ENCODE data around the gene FARS2. TPM values are rescaled to one million over a fixed set of nuclear protein-coding genes. Genes with fewer than 3 reads are reported as not detected.

Gene FARS2
- total and polyA plus RNA-seq, 9 of the 15 experiments (the other 6 are each of a cell fraction or from before 2014, with no cell fraction given), result 16.5 to 62.2 (median 27.0) TPM

DNA sequence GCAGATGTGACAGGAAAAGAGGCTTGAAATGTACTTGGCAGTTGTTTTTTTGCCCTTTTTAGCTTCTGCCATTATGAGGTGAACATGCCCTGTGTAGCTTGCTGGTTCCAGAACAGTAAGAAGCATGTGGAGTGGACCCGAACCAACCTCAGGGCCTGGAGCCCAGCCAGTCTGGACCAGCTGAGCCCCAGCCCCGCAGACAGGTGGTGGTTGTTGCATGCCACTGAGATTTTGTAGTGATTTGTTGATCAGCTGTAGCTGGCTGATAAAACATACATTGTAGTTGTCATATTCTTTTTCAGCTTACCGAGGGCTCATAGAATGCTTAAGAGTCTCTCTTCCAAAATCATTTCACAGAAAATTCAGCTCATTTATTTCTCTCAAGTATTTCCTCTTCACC lies 182.2 kb downstream of the FARS2 start:
- H3K27ac ChIP-seq (ENCODE audit: extremely low read depth, low read depth, low read length), result no peak overlapping the region
- H3K79me2 ChIP-seq (ENCODE audit: control insufficient read depth, insufficient read depth, low read length), result no peaks in the 10 kb centered on the region
- POLR2A ChIA-PET, result interaction anchor here (0.7 to 0.8 kb wide), 2 partner anchors 9 kb away, joined by 3 read pairs; no protein-coding TSS in a partner anchor
- H3K9me3 ChIP-seq (replicated peaks; ENCODE audit: control insufficient read depth, insufficient read depth, low read depth, low read length), result no peaks in the 10 kb centered on the region
- no peak overlapping the region for H3K9ac ChIP-seq (ENCODE audit: insufficient read depth in 1 of 2, low read depth in 2 of 2, low read length in 2 of 2)
- no peak for DNase-seq (ENCODE audit: extremely low read depth in 1 of 4, low spot score in 3 of 4)
- no peaks in the 10 kb centered on the region for H3K27me3 ChIP-seq (ENCODE audit: control insufficient read depth in 2 of 2, insufficient read depth in 2 of 2, low read length in 2 of 2)
- in situ Hi-C loops (cut with MboI), result no loop called here
- intact Hi-C loops (cut with micrococcal nuclease), result no loop called here
- FAIRE-seq, result no peak
- no peaks in the 10 kb centered on the region for H3K36me3 ChIP-seq (ENCODE audit: control insufficient read depth, insufficient read depth, low read length)
- no TSS peak for BruUV-seq (replicated peaks)
- no peaks in the 10 kb centered on the region for H3K9me1 ChIP-seq (ENCODE audit: control insufficient read depth, insufficient read depth, low read length)
- 30% methylated on average over 3 of the region's 3 CpGs for WGBS (ENCODE audit: insufficient coverage, low coverage, missing lambda C conversion rate)
- CTCF ChIA-PET (ENCODE audit: low intra/inter-chr PET ratio), result no interaction called here
- no peaks in the 10 kb centered on the region for H4K20me1 ChIP-seq (replicated peaks; ENCODE audit: control insufficient read depth, insufficient read depth, low read length)
- no peak overlapping the region for H2AFZ ChIP-seq (ENCODE audit: low read depth, low read length)
- no peaks in the 10 kb centered on the region for H3K4me1 ChIP-seq (replicated peaks in 1 of 2; ENCODE audit: control insufficient read depth in 2 of 2, insufficient read depth in 2 of 2, low read length in 2 of 2)
- no peak for ATAC-seq
- TF ChIP-seq CBFA2T3 (IDR thresholded peaks at IDR 0.05), result peak; percentile 33; the same call in 1 of the 2 replicates
- TF ChIP-seq MYBL2 (IDR thresholded peaks at IDR 0.05; ENCODE audit: low read depth), result no peak
- TF ChIP-seq MYBL2 (CRISPR knock-in tag; IDR thresholded peaks at IDR 0.05; ENCODE audit: borderline replicate concordance), result no peak
- TF ChIP-seq, protein P1, sequence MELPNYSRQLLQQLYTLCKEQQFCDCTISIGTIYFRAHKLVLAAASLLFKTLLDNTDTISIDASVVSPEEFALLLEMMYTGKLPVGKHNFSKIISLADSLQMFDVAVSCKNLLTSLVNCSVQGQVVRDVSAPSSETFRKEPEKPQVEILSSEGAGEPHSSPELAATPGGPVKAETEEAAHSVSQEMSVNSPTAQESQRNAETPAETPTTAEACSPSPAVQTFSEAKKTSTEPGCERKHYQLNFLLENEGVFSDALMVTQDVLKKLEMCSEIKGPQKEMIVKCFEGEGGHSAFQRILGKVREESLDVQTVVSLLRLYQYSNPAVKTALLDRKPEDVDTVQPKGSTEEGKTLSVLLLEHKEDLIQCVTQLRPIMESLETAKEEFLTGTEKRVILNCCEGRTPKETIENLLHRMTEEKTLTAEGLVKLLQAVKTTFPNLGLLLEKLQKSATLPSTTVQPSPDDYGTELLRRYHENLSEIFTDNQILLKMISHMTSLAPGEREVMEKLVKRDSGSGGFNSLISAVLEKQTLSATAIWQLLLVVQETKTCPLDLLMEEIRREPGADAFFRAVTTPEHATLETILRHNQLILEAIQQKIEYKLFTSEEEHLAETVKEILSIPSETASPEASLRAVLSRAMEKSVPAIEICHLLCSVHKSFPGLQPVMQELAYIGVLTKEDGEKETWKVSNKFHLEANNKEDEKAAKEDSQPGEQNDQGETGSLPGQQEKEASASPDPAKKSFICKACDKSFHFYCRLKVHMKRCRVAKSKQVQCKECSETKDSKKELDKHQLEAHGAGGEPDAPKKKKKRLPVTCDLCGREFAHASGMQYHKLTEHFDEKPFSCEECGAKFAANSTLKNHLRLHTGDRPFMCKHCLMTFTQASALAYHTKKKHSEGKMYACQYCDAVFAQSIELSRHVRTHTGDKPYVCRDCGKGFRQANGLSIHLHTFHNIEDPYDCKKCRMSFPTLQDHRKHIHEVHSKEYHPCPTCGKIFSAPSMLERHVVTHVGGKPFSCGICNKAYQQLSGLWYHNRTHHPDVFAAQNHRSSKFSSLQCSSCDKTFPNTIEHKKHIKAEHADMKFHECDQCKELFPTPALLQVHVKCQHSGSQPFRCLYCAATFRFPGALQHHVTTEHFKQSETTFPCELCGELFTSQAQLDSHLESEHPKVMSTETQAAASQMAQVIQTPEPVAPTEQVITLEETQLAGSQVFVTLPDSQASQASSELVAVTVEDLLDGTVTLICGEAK (IDR thresholded peaks at IDR 0.05), result no peak
- TF ChIP-seq, protein P1 (CRISPR knock-in tag; IDR thresholded peaks at IDR 0.05), result no peak
- TF ChIP-seq, protein P2, sequence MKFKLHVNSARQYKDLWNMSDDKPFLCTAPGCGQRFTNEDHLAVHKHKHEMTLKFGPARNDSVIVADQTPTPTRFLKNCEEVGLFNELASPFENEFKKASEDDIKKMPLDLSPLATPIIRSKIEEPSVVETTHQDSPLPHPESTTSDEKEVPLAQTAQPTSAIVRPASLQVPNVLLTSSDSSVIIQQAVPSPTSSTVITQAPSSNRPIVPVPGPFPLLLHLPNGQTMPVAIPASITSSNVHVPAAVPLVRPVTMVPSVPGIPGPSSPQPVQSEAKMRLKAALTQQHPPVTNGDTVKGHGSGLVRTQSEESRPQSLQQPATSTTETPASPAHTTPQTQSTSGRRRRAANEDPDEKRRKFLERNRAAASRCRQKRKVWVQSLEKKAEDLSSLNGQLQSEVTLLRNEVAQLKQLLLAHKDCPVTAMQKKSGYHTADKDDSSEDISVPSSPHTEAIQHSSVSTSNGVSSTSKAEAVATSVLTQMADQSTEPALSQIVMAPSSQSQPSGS (CRISPR knock-in tag; IDR thresholded peaks at IDR 0.05), result no peak
- TF ChIP-seq KDM1A (IDR thresholded peaks at IDR 0.05), result peak; percentile 53 to 59; a peak in 3 of 4 replicates
- TF ChIP-seq CBFA2T2 (conservative IDR thresholded peaks at IDR 0.05), result peak; percentile 29; the same call in 1 of the 2 replicates
- TF ChIP-seq RCOR1 (IDR thresholded peaks at IDR 0.05; ENCODE audit: borderline replicate concordance in 1 of 2, low read depth in 2 of 2, low read length in 2 of 2), result 0 out of 4 replicates have a peak, but pooled peaks of 1 of the 2 experiments have one; percentile 14
- TF ChIP-seq, protein P3, sequence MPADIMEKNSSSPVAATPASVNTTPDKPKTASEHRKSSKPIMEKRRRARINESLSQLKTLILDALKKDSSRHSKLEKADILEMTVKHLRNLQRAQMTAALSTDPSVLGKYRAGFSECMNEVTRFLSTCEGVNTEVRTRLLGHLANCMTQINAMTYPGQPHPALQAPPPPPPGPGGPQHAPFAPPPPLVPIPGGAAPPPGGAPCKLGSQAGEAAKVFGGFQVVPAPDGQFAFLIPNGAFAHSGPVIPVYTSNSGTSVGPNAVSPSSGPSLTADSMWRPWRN (IDR thresholded peaks at IDR 0.05; ENCODE audit: low read depth), result no peak
- H3K4me3 ChIP-seq, result no peak overlapping the region
- no peak overlapping the region for H3K4me2 ChIP-seq (ENCODE audit: insufficient read depth, low read length)
